GM18909 (cell line): Measurements from ENCODE around the gene OBSCN.

Experiments used
- ATAC-seq: cut with Tn5 transposase; IDR thresholded peaks from one replicate; pipeline ENCODE4 v1.9.1; 2021; ENCODE audit warnings: mild to moderate bottlenecking; ENCODE audit not compliant: unreplicated experiment, poor library complexity

The OBSCN gene

DNA sequence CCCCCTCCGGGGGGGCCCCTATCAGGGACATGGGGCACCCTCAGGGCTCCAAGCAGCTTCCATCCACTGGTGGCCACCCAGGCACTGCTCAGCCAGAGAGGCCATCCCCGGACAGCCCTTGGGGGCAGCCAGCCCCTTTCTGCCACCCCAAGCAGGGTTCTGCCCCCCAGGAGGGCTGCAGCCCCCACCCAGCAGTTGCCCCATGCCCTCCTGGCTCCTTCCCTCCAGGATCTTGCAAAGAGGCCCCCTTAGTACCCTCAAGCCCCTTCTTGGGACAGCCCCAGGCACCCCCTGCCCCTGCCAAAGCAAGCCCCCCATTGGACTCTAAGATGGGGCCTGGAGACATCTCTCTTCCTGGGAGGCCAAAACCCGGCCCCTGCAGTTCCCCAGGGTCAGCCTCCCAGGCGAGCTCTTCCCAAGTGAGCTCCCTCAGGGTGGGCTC, 163.9 kb downstream of the OBSCN start:
- ATAC-seq = no peak

- ATAC-seq = no peak
Measured at GRCh38 chr1:228372183-228373003, 164.5 kb downstream of the OBSCN start.

GRCh38 chr1:228373004-228373680, 165.3 kb downstream of the OBSCN start:
- no peak for ATAC-seq

GRCh38 chr1:228373681-228374571, 166.1 kb downstream of the OBSCN start:
- no peak for ATAC-seq

- no peak for ATAC-seq
Measured at GRCh38 chr1:228374711-228375577, 167.1 kb downstream of the OBSCN start.

DNA sequence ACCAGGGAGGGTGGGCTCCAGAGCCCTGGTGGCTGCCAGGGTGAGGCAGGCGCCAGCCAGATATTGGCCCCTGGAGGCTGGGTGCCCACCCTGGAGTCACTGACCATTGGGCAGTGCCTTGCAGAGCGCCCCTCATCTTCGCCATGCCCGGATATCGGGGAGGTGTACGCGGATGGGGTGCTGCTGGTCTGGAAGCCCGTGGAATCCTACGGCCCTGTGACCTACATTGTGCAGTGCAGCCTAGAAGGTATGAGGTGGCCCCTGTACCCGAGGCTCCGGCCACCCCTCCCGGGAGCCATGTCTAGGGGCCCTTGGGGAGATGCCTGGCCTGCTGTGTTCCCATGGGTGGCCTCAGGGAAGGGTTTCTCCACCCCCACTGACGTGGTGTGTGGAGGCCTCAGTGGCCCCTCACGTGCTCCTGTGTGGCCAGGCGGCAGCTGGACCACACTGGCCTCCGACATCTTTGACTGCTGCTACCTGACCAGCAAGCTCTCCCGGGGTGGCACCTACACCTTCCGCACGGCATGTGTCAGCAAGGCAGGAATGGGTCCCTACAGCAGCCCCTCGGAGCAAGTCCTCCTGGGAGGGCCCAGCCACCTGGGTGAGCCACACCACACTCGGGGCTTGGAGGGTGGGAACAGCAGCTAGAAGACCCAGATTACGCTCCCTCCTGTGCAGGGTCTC, 167.9 kb downstream of the OBSCN start:
- no peak for ATAC-seq

GRCh38 chr1:228376262-228376628, 168.4 kb downstream of the OBSCN start:
- ATAC-seq = no peak

GRCh38 chr1:228376651-228377631, 169.1 kb downstream of the OBSCN start:
- ATAC-seq = no peak

- ATAC-seq = no peak
Measured at GRCh38 chr1:228377664-228378089, 169.8 kb downstream of the OBSCN start.

DNA sequence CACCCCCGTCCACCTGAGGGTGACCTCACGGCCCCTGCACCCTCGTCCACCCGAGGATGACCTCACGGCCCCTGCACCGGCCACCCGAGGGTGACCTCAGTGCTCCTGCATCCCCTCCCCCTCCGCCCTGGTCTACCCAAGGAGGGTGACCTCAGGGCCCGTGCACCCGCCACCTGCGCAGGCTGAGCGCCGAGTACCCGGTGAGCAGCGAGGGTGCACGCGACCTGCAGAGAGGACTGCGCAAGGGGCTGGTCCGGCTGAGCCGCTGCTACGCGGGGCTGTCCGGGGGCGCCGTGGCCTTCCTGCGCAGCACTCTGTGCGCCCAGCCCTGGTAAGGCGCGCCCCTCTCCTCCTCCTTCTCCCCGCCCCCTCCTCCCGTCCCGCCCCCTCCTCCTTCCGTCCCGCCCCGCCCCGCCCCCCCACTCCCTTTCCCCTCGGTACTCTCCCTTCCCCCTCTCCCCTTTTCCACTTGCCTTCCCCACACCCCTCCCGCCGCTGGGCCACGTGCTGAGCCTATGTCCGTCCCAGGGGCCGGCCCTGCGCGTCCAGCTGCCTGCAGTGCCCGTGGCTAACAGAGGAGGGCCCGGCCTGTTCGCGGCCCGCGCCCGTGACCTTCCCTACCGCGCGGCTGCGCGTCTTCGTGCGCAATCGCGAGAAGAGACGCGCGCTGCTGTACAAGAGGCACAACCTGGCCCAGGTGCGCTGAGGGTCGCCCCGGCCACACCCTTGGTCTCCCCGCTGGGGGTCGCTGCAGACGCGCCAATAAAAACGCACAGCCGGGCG, 170.4 kb downstream of the OBSCN start:
- ATAC-seq = no peak

GRCh38 chr1:228378873-228379460, 171.1 kb downstream of the OBSCN start:
- no peak for ATAC-seq

- no peak for ATAC-seq
Measured at GRCh38 chr1:228379666-228380065, 171.8 kb downstream of the OBSCN start.

DNA sequence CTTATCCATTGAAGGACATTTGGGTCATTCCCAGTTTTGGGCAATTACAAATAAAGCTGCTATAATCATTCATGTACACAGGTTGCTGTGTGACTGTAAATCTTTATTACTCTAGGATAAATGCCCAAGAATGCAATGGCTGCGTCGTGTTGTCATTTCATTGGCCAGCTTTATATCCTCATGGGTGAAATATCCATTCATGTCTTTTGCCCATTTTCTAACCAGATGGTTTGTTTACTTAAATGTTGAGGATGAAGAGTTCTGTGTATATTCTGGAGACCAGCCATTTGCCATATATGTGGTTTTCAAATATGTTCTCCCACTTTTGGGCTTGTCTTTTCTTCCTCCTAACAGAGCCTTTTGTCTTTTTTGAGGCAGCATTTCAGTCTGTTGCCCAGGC, 173.5 kb downstream of the OBSCN start:
- no peak for ATAC-seq

GRCh38 chr1:228383773-228384172, 175.9 kb downstream of the OBSCN start:
- no peak for ATAC-seq

DNA sequence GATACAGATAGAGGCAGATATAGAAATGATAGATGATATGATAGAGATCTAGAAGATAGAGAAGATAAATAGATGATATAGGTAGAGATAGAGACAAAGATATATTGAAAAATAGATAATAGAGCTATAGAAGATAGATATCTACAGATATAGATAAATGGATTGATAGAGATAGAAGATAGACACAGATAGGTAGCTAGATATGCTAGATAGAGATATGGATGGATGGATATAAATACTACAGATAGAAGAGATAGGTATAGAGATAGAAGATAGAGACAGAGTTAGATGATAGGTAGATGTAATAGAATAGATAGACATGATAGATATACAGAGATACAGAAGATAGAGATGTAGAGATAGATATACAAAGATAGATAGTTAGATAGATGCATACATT, 177.4 kb downstream of the OBSCN start:
- ATAC-seq = no peak

GRCh38 chr1:228387321-228387720, 179.5 kb downstream of the OBSCN start:
- no peak for ATAC-seq

- no peak for ATAC-seq
Measured at GRCh38 chr1:228390649-228391048, 182.8 kb downstream of the OBSCN start.
